H1 (cell line): Measurements from ENCODE around the gene HTR2A.

Source experiments
- BRCA1 ChIP-seq: IDR thresholded peaks from 2 replicates; pipeline ENCODE4 v1.6.1; 2012; ENCODE audit warnings: low read depth, low read length, improper control_type of control experiment
- JUND ChIP-seq: IDR thresholded peaks from 2 replicates; pipeline ENCODE4 v1.6.1; 2011; ENCODE audit warnings: mild to moderate bottlenecking, improper control_type of control experiment, low read length
- PHF8 ChIP-seq: fragments of 200-600 bp; sonication (generic); conservative IDR thresholded peaks from 2 replicates; pipeline ENCODE4 v1.7.1; 2012; ENCODE audit warnings: low read depth, mild to moderate bottlenecking, inconsistent platforms, low read length, moderate library complexity
- POLR2A ChIP-seq, 2 experiments: IDR thresholded peaks; 1 replicate in 1 of 2; 2 replicates in 1 of 2; pipeline ENCODE4 v1.6.1; 2011; ENCODE audit warnings: low read depth in 2 of 2, low read length in 2 of 2, mild to moderate bottlenecking in 2 of 2; ENCODE audit errors: control extremely low read depth in 1 of 2
- SIN3A ChIP-seq, 2 experiments: IDR thresholded peaks in 1 of 2; conservative IDR thresholded peaks in 1 of 2; 2 replicates each; pipeline ENCODE4 v1.6.1; 2011 to 2012; ENCODE audit warnings: low read length in 2 of 2, improper control_type of control experiment in 1 of 2, low read depth in 1 of 2, mild to moderate bottlenecking in 1 of 2
- TAF1 ChIP-seq: IDR thresholded peaks from 2 replicates; pipeline ENCODE4 v1.6.1; 2011; ENCODE audit warnings: mild to moderate bottlenecking, low read depth, low read length
- TF ChIP-seq, protein P1 (sequence below), 3 experiments: IDR thresholded peaks; 1 replicate in 2 of 3; 2 replicates in 1 of 3; pipeline versions ENCODE4 v1.5.1 to v1.6.1; 2011; ENCODE audit warnings: low read length in 3 of 3, mild to moderate bottlenecking in 3 of 3, inconsistent platforms in 2 of 3, low read depth in 1 of 3, moderate library complexity in 1 of 3; ENCODE audit not compliant: insufficient read depth in 1 of 3; ENCODE audit errors: control extremely low read depth in 1 of 3

DNA sequence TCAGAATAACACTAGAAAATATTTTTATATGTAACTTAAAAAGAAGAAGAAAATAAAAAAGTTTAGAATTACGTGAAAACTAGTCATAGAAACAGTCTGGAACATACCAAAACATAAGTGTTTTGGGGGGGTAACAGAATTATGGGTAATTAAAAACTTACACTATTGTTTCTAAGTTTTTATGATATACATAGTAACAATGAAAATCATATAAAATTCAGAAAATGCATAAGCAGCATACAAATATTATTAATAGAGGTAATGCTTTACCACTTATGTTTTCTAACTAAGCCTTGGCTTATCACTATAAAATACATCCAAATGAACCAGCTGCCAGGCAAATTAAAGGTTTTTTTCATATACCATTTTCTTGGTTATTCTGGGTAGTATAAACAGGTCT is 114.8 kb downstream of the HTR2A start:
- TF ChIP-seq BRCA1: no peak
- TF ChIP-seq JUND: no peak
- TF ChIP-seq SIN3A (conservative IDR thresholded peaks at IDR 0.05 in 1 of 2, IDR thresholded peaks at IDR 0.05 in 1 of 2; ENCODE audit: low read depth in 1 of 2, low read length in 2 of 2): no peak
- TF ChIP-seq PHF8: no peak
- TF ChIP-seq TAF1: no peak
- TF ChIP-seq, protein P1, sequence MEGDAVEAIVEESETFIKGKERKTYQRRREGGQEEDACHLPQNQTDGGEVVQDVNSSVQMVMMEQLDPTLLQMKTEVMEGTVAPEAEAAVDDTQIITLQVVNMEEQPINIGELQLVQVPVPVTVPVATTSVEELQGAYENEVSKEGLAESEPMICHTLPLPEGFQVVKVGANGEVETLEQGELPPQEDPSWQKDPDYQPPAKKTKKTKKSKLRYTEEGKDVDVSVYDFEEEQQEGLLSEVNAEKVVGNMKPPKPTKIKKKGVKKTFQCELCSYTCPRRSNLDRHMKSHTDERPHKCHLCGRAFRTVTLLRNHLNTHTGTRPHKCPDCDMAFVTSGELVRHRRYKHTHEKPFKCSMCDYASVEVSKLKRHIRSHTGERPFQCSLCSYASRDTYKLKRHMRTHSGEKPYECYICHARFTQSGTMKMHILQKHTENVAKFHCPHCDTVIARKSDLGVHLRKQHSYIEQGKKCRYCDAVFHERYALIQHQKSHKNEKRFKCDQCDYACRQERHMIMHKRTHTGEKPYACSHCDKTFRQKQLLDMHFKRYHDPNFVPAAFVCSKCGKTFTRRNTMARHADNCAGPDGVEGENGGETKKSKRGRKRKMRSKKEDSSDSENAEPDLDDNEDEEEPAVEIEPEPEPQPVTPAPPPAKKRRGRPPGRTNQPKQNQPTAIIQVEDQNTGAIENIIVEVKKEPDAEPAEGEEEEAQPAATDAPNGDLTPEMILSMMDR (IDR thresholded peaks at IDR 0.05; ENCODE audit: control extremely low read depth in 1 of 3, insufficient read depth in 1 of 3, low read depth in 1 of 3, low read length in 3 of 3): no peak
- no peak for TF ChIP-seq POLR2A (IDR thresholded peaks at IDR 0.05; ENCODE audit: control extremely low read depth in 1 of 2, low read depth in 2 of 2, low read length in 2 of 2)
